Neural cell (in vitro differentiated cells): ENCODE results near the gene HSPB3. TPM values are rescaled to one million over a fixed set of nuclear protein-coding genes. Genes with fewer than 3 reads are reported as not detected.

Experiments used
- H2AFZ ChIP-seq: fragments of 200-600, 300-800 bp; sonication (generic), shearing (Covaris generic); 2 replicates; pipeline ENCODE4 v1.6.0; 2014; ENCODE audit warnings: low read depth, mild to moderate bottlenecking, antibody characterized with exemption, low read length, moderate library complexity
- H3F3A ChIP-seq: fragments of 200-600 bp; shearing (Covaris generic); 2 replicates; pipeline ENCODE4 v1.6.1; 2016; ENCODE audit warnings: mild to moderate bottlenecking, moderate library complexity, mixed read lengths, antibody characterized with exemption, low read length; ENCODE audit not compliant: insufficient read depth, poor library complexity, severe bottlenecking
- H3K27ac ChIP-seq: fragments of 200-600, 300-800 bp; sonication (generic), shearing (Covaris generic); 2 replicates; pipeline ENCODE4 v1.5.1; 2014; ENCODE audit warnings: mild to moderate bottlenecking, low read length, moderate library complexity
- H3K27me3 ChIP-seq: fragments of 300-800, 200-600 bp; sonication (generic), shearing (Covaris generic); 2 replicates; pipeline ENCODE4 v1.6.0; 2014; ENCODE audit warnings: mild to moderate bottlenecking, low read depth, low read length, moderate library complexity; ENCODE audit not compliant: insufficient read depth
- H3K36me3 ChIP-seq: fragments of 300-800, 200-600 bp; sonication (generic), shearing (Covaris generic); 2 replicates; pipeline ENCODE4 v1.5.1; 2014; ENCODE audit warnings: mild to moderate bottlenecking, antibody characterized with exemption, low read length, moderate library complexity; ENCODE audit not compliant: insufficient read depth
- H3K4me2 ChIP-seq: fragments of 300-800, 200-600 bp; sonication (generic), shearing (Covaris generic); 2 replicates; pipeline ENCODE4 v1.6.0; 2014; ENCODE audit warnings: mild to moderate bottlenecking, low read length
- H3K4me3 ChIP-seq: fragments of 300-800, 200-600 bp; sonication (generic), shearing (Covaris generic); 2 replicates; pipeline ENCODE4 v1.5.1; 2014; ENCODE audit warnings: mild to moderate bottlenecking, low read length, moderate library complexity
- H3K79me2 ChIP-seq: fragments of 200-600 bp; shearing (Covaris generic); replicated peaks from 2 replicates; pipeline ENCODE4 v1.6.0; 2014; ENCODE audit warnings: mild to moderate bottlenecking, low read length, moderate library complexity; ENCODE audit not compliant: insufficient read depth
- H3K9ac ChIP-seq: fragments of 300-800, 200-600 bp; sonication (generic), shearing (Covaris generic); 2 replicates; pipeline ENCODE4 v1.6.1; 2016; ENCODE audit warnings: mild to moderate bottlenecking, low read length, mixed read lengths
- H3K9me2 ChIP-seq: fragments of 200-600 bp; shearing (Covaris generic); 2 replicates; pipeline ENCODE4 v1.6.1; 2016; ENCODE audit warnings: mild to moderate bottlenecking, low read length, mixed read lengths; ENCODE audit not compliant: insufficient read depth
- H3K9me3 ChIP-seq: fragments of 200-600, 300-800 bp; sonication (generic), shearing (Covaris generic); 2 replicates; pipeline ENCODE4 v1.6.1; 2016; ENCODE audit warnings: mild to moderate bottlenecking, mixed run types, low read length, moderate library complexity, mixed read lengths
- H4K20me1 ChIP-seq: fragments of 200-600 bp; shearing (Covaris generic); 2 replicates; pipeline ENCODE4 v1.6.1; 2016; ENCODE audit warnings: mild to moderate bottlenecking, mixed run types; ENCODE audit not compliant: insufficient read depth
- CTCF ChIP-seq: fragments of 450-650 bp; IDR thresholded peaks from 2 replicates; pipeline ENCODE4 v1.5.1; 2014; ENCODE audit warnings: antibody characterized with exemption, mild to moderate bottlenecking, moderate library complexity; ENCODE audit not compliant: poor library complexity, severe bottlenecking
- EP300 ChIP-seq: fragments of 450-650 bp; conservative IDR thresholded peaks from 2 replicates; pipeline ENCODE4 v1.6.1; 2014; ENCODE audit warnings: antibody characterized with exemption, mild to moderate bottlenecking, moderate library complexity; ENCODE audit not compliant: poor library complexity, severe bottlenecking
- EZH2 ChIP-seq: fragments of 200-600, 300-800 bp; shearing (Covaris generic), sonication (generic); IDR thresholded peaks from 2 replicates; pipeline ENCODE4 v1.6.1; 2014; ENCODE audit warnings: antibody characterized with exemption, low read length, borderline replicate concordance, mild to moderate bottlenecking; ENCODE audit not compliant: insufficient read depth, poor library complexity, severe bottlenecking
- MXI1 ChIP-seq: fragments of 450-650 bp; conservative IDR thresholded peaks from 2 replicates; pipeline ENCODE4 v1.6.1; 2014; ENCODE audit warnings: antibody characterized with exemption, mild to moderate bottlenecking; ENCODE audit not compliant: poor library complexity, severe bottlenecking
- POLR2AphosphoS5 ChIP-seq: IDR thresholded peaks from 2 replicates; pipeline ENCODE4 v1.6.1; 2012
- RAD21 ChIP-seq: fragments of 450-650 bp; conservative IDR thresholded peaks from 2 replicates; pipeline ENCODE4 v1.6.1; 2014; ENCODE audit warnings: antibody characterized with exemption, mild to moderate bottlenecking, moderate library complexity
- REST ChIP-seq: IDR thresholded peaks from 2 replicates; pipeline ENCODE4 v1.6.1; 2012; ENCODE audit warnings: borderline replicate concordance
- SMC3 ChIP-seq: fragments of 450-650 bp; conservative IDR thresholded peaks from 2 replicates; pipeline ENCODE4 v1.6.1; 2014; ENCODE audit warnings: antibody characterized with exemption, mild to moderate bottlenecking, moderate library complexity; ENCODE audit not compliant: poor library complexity
- TAF1 ChIP-seq: IDR thresholded peaks from 2 replicates; pipeline ENCODE4 v1.6.1; 2012; ENCODE audit warnings: low read depth
- polyA plus RNA-seq: library from polyadenylated mRNA; depleted of rRNA; stranded (reverse); fragments of >200 nt; gene quantifications from 2 replicates; pipeline ENCODE4 v1.2.3, GENCODE V29; 2014

Gene HSPB3
- polyA plus RNA-seq, 1 donor from 2014 or later, result not detected

GRCh38 chr5:54470677-54471076 lies 15.2 kb downstream of the HSPB3 start:
- H4K20me1 ChIP-seq, result no peaks in the 10 kb centered on the region
- no peak overlapping the region for H3K27ac ChIP-seq
- H3K4me2 ChIP-seq, result no peak overlapping the region
- no peaks in the 10 kb centered on the region for H3K27me3 ChIP-seq
- no peak overlapping the region for H2AFZ ChIP-seq
- H3F3A ChIP-seq, result no peaks in the 10 kb centered on the region
- H3K4me3 ChIP-seq, result no peak overlapping the region
- no peaks in the 10 kb centered on the region for H3K9me2 ChIP-seq
- no peak overlapping the region for H3K9ac ChIP-seq
- no peaks in the 10 kb centered on the region for H3K79me2 ChIP-seq
- TF ChIP-seq POLR2AphosphoS5 (no peak), EZH2 (no peak), REST (no peak), RAD21 (no peak), MXI1 (no peak), SMC3 (no peak), CTCF (no peak), EP300 (no peak), TAF1 (no peak)
- no peaks in the 10 kb centered on the region for H3K36me3 ChIP-seq
- no peaks in the 10 kb centered on the region for H3K9me3 ChIP-seq

GRCh38 chr5:54471398-54471797 lies 15.9 kb downstream of the HSPB3 start:
- no peak overlapping the region for H3K4me2 ChIP-seq
- H3K9ac ChIP-seq, result no peak overlapping the region
- no peaks in the 10 kb centered on the region for H3F3A ChIP-seq
- no peak for TF ChIP-seq EP300
- TF ChIP-seq POLR2AphosphoS5, result no peak
- TF ChIP-seq TAF1, result no peak
- no peak for TF ChIP-seq SMC3
- no peak for TF ChIP-seq CTCF
- no peak for TF ChIP-seq EZH2
- no peaks in the 10 kb centered on the region for H3K9me2 ChIP-seq
- no peaks in the 10 kb centered on the region for H4K20me1 ChIP-seq
- H3K4me3 ChIP-seq, result no peak overlapping the region
- no peak overlapping the region for H2AFZ ChIP-seq
- H3K36me3 ChIP-seq, result no peaks in the 10 kb centered on the region
- H3K27me3 ChIP-seq, result no peaks in the 10 kb centered on the region
- H3K27ac ChIP-seq, result no peak overlapping the region
- no peaks in the 10 kb centered on the region for H3K9me3 ChIP-seq
- H3K79me2 ChIP-seq, result no peaks in the 10 kb centered on the region
